Measurements from ENCODE around the gene SPIN4. TPM values are rescaled to one million over a fixed set of nuclear protein-coding genes. Genes with fewer than 3 reads are reported as not detected.

The SPIN4 gene
- 1.3 TPM for total RNA-seq (2013)
- polyA plus RNA-seq (1 to 10 TPM in 2 of 3 donors, under 1 TPM in 1; 0.93 to 2.1 (median 1.5) TPM), polyA minus RNA-seq (1.5 and 2.7 TPM in 2 replicates), total RNA-seq (1.1 to 13.0 (median 6.0) reads per million in 11 experiments)

GRCh38 chrX:63350941-63351616 is at the start of gene SPIN4:
SPIN4 (minus strand) TSS chrX:63351332; CDS start chrX:63350819, 513 bp downstream.
- Mint-ChIP-seq H3K27me3 (ENCODE audit: low read depth in 3 of 3) (peaks cover 0 to 4% (median 0%) of the 10 kb centered on the region in 3 donors), H3K27ac (peak within 1 kb of the TSS; percentile 82 to 92 (median 86)), H3K36me3 (no peaks in the 10 kb centered on the region), H3K4me3 (peak within 1 kb of the TSS; percentile 91 to 95), H3K4me1 (peaks cover 16% of the 10 kb centered on the region), H3K9me3 (peaks cover 0 to 12% (median 3%) of the 10 kb centered on the region in 7 donors)
- peak within 1 kb of the TSS; percentile 59 to 72 for H3K27ac ChIP-seq (ENCODE audit: low read depth in 1 of 2, low read length in 2 of 2)
- H3K27me3 ChIP-seq (ENCODE audit: control insufficient read depth in 2 of 2, insufficient read depth in 2 of 2, low read length in 2 of 2): no peaks in the 10 kb centered on the region
- H3K4me3 ChIP-seq (replicated peaks in 1 of 3; ENCODE audit: low read depth in 2 of 3, low read length in 3 of 3): peak within 1 kb of the TSS; percentile 70 to 78 (median 70)
- 0% methylated on average over 42 of the region's 58 CpGs for WGBS (ENCODE audit: insufficient coverage)
- peaks cover 28% of the 10 kb centered on the region for H3K79me2 ChIP-seq (ENCODE audit: insufficient read depth, low read length)
- no peaks in the 10 kb centered on the region for H3K36me3 ChIP-seq (replicated peaks in 1 of 2; ENCODE audit: control insufficient read depth in 1 of 2, insufficient read depth in 2 of 2, low read length in 2 of 2)
- no peak for TF ChIP-seq CTCF (IDR thresholded peaks at IDR 0.05)
- peak within 1 kb of the TSS; percentile 63 for H3K9ac ChIP-seq (ENCODE audit: insufficient read depth, low read length, poor library complexity, severe bottlenecking)
- intact Hi-C loops (cut with micrococcal nuclease): no loop called here
- H4K20me1 ChIP-seq (ENCODE audit: insufficient read depth, low read length): no peaks in the 10 kb centered on the region
- no peaks in the 10 kb centered on the region for H3K9me3 ChIP-seq (replicated peaks in 1 of 2; ENCODE audit: control insufficient read depth in 1 of 2, insufficient read depth in 1 of 2, low read length in 2 of 2)
- peak within 1 kb of the TSS; percentile 81 for H3K4me2 ChIP-seq (replicated peaks; ENCODE audit: extremely low read depth, low read length, poor library complexity, severe bottlenecking)
- peak; percentile 73 to 77 (median 75) for DNase-seq
- H3K4me1 ChIP-seq (ENCODE audit: control insufficient read depth in 1 of 2, insufficient read depth in 2 of 2, low read length in 2 of 2): peaks cover 11 to 16% of the 10 kb centered on the region in 2 donors
- peak within 1 kb of the TSS; percentile 78 for H2AFZ ChIP-seq (ENCODE audit: insufficient read depth, low read depth, low read length, poor library complexity, severe bottlenecking)

GRCh38 chrX:63400340-63400739 is 49.2 kb upstream of the SPIN4 start:
- no peak overlapping the region for H3K4me3 ChIP-seq (replicated peaks in 1 of 3; ENCODE audit: low read depth in 2 of 3, low read length in 3 of 3)
- Mint-ChIP-seq H3K4me3 (no peak overlapping the region), H3K9me3 (peaks cover 0 to 4% (median 1%) of the 10 kb centered on the region in 7 donors), H3K36me3 (no peaks in the 10 kb centered on the region), H3K4me1 (no peaks in the 10 kb centered on the region), H3K27ac (no peak overlapping the region), H3K27me3 (ENCODE audit: low read depth in 3 of 3) (no peaks in the 10 kb centered on the region)
- H3K9ac ChIP-seq (ENCODE audit: insufficient read depth, low read length, poor library complexity, severe bottlenecking): no peak overlapping the region
- no peak for TF ChIP-seq CTCF (IDR thresholded peaks at IDR 0.05)
- H3K27me3 ChIP-seq (ENCODE audit: control insufficient read depth in 2 of 2, insufficient read depth in 2 of 2, low read length in 2 of 2): no peaks in the 10 kb centered on the region
- H4K20me1 ChIP-seq (ENCODE audit: insufficient read depth, low read length): no peaks in the 10 kb centered on the region
- intact Hi-C loops (cut with micrococcal nuclease): no loop called here
- no peak overlapping the region for H2AFZ ChIP-seq (ENCODE audit: insufficient read depth, low read depth, low read length, poor library complexity, severe bottlenecking)
- H3K36me3 ChIP-seq (replicated peaks in 1 of 2; ENCODE audit: control insufficient read depth in 1 of 2, insufficient read depth in 2 of 2, low read length in 2 of 2): no peaks in the 10 kb centered on the region
- no peak for DNase-seq
- no peak overlapping the region for H3K4me2 ChIP-seq (replicated peaks; ENCODE audit: extremely low read depth, low read length, poor library complexity, severe bottlenecking)
- H3K4me1 ChIP-seq (ENCODE audit: control insufficient read depth in 1 of 2, insufficient read depth in 2 of 2, low read length in 2 of 2): no peaks in the 10 kb centered on the region
- no peaks in the 10 kb centered on the region for H3K79me2 ChIP-seq (ENCODE audit: insufficient read depth, low read length)
- H3K9me3 ChIP-seq (replicated peaks in 1 of 2; ENCODE audit: control insufficient read depth in 1 of 2, insufficient read depth in 1 of 2, low read length in 2 of 2): no peaks in the 10 kb centered on the region
- H3K27ac ChIP-seq (ENCODE audit: low read depth in 1 of 2, low read length in 2 of 2): no peak overlapping the region
